ENCODE results near the gene DPH5.
"Not testable (repeated sequence)": the region's sequence is repeated elsewhere in the genome, so short reads cannot be mapped to it uniquely, and the experiment has no call there.

Gene DPH5

GRCh38 chr1:100982793-100983192 lies 42.8 kb downstream of the DPH5 start:
- no peak for DNase-seq

DNA sequence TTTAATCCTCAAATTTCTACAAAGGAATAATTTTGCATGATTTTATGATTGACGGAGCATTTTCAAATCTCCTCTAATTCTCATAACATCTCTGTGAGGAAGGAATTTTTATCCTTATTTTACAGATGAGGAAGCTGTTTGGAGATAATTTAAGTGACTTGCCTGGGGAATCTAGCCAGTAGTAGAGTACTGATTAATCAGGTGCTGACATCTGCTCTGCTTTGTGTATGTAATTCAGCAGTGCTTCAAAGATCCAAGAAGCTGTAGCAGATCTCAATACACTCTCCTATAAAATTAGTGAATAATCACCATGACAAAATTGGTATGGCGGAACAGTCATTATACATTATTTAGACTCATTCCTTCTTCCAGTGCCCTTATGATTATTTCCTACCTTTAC lies 46.0 kb downstream of the DPH5 start:
- DNase-seq = no peak

DNA sequence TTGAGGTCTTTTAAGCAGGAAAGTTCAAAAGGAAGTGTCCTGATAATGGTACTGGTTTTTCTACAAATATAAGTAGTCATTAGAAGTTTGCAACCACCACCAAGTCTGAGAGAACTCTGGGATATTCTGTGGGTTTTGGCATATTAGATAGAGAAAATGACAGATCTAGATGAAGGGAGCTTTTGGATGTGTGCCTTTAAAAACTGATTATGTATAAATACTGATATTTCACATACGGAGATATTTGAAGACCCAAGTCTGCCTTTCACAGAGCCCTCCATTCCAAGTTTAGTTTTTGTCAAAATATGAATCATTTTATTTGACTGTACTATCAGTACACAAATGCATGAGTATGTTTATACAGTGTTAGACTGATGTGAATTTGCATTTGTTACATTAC lies 48.6 kb downstream of the DPH5 start:
- no peak for DNase-seq

- no peak for DNase-seq
Observed at GRCh38 chr1:100972185-100972584, 53.4 kb downstream of the DPH5 start.

GRCh38 chr1:100971021-100971420 lies 54.6 kb downstream of the DPH5 start:
- no peak for DNase-seq

- no peak for DNase-seq
Observed at GRCh38 chr1:100969327-100969726, 56.3 kb downstream of the DPH5 start.

GRCh38 chr1:100968621-100969020 lies 57.0 kb downstream of the DPH5 start:
- DNase-seq = no peak

GRCh38 chr1:100960098-100960497 lies 65.5 kb downstream of the DPH5 start:
- no peak for DNase-seq

GRCh38 chr1:100959502-100960060 lies 66.0 kb downstream of the DPH5 start:
- DNase-seq = no peak

DNA sequence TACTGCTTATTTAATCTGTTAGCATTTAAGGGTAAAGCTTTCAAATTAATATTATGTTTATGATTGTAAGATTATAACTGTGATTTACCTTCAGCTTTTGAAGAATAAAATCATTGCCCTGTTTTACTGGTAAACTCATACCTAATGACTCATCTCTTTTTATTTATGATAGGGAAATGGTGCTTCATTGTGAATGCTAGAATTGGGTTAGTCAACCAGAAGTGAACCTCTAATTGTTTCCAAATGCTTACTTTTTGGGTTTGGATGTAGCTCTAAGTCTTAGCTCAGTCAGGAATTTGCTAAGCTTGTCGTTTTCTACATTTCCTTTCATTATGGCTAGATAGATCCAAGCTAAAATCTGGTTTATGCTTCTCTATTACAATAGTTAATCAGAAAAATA lies 70.3 kb downstream of the DPH5 start:
- DNase-seq = no peak

GRCh38 chr1:100953960-100954730 lies 71.4 kb downstream of the DPH5 start:
- no peak for DNase-seq

GRCh38 chr1:100952970-100953369 lies 72.6 kb downstream of the DPH5 start:
- DNase-seq = not testable (repeated sequence)

DNA sequence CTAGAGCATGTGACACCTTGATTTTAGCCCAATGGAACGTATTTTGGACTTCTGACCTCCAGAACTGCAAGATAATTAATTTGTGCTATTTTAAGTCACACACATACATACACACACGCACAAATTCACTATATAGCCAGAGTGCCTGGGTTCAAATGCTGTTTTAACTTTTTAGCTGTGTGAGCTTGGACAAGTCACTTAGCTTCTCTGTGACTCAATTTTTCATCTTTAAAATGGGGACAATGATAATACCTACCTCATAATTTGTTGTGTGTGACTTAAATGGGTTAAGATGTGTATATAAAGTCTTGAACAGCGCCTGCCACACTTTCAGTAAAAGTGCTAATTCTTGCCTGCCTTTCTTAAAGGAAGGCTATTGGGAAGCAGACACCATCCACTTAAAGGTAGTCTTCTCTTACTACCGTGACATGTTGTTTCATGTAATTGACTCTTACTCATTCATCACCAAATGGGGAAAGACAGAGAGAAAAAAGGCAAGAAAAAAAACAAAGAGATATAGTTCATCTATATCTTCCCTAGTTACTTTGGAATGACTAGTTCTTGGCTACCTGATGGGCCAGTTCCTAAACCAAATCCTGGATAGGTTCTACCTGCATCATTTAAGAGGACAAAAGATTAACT lies 73.4 kb downstream of the DPH5 start:
- no peak for DNase-seq

GRCh38 chr1:100950781-100951180 lies 74.8 kb downstream of the DPH5 start:
- DNase-seq = no peak

- no peak for DNase-seq
Observed at GRCh38 chr1:100950337-100950736, 75.2 kb downstream of the DPH5 start.

DNA sequence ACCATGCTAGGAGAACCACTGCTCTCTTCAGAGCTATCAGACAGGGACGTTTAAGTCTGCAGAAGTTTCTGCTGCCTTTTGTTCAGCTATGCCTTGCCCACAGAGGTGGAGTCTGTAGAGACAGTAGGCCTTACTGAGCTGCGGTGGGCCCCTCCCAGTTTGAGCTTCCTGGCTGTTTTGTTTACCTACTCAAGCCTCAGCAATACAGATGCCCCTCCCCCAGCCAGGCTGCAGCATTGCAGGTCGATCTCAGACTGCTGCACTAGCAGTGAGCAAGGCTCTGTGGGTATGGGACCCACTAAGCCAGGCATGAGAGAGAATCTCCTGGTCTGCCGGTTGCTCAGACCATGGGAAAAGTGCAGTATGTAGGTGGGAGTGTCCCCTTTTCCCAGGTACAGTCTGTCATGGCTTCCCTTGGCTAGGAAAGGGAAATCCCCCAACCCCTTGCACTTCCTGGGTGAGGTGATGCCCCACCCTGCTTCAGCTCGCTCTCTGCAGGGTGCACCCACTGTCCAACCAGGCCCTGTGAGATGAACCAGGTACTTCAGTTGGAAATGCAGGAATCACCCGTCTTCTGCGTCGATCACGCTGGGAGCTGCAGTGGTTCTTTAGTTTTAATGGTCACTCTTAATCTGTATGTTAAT lies 75.9 kb downstream of the DPH5 start:
- peak; percentile 33 to 46 for DNase-seq

DNA sequence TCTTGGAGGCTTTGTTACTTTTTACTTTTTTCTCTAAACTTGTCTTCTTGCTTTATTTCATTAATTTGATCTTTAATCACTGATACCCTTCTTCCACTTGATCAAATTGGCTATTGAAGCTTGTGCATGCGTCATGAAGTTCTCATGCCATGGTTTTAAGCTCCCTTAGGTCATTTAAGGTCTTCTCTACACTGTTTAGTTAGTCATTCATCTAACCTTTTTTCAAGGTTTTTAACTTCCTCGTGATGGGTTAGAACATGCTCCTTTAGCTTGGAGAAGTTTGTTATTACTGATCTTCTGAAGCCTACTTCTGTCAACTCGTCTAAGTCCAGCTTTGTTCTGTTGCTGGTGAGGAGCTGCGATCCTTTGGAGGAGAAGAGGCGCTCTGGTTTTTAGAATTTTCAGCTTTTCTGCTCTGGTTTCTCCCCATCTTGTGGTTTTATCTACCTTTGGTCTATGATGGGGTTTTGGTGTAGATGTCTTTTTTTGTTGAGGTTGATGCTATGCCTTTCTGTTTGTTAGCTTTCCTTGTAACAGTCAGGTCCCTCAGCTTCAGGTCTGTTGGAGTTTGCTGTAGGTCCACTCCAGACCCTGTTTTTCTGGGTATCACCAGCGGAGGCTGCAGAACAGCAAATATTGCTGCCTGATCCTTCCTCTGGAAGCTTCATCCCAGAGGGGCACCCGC lies 76.7 kb downstream of the DPH5 start:
- DNase-seq = not testable (repeated sequence)

- not testable (repeated sequence) for DNase-seq
Observed at GRCh38 chr1:100947816-100948215, 77.8 kb downstream of the DPH5 start.

DNA sequence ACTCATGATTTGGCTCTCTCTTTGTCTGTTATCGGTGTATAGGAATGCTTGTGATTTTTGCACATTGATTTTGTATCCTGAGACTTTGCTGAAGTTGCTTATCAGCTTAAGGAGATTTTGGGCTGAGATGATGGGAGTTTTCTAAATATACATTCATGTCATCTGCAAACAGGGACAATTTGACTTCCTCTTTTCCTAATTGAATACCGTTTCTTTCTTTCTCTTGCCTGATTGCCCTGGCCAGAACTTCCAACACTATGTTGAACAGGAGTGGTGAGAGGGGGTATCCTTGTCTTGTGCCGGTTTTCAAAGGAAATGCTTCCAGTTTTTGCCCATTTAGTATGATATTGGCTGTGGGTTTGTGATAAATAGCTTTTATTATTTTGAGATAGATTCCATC lies 79.5 kb downstream of the DPH5 start:
- DNase-seq = not testable (repeated sequence)

DNA sequence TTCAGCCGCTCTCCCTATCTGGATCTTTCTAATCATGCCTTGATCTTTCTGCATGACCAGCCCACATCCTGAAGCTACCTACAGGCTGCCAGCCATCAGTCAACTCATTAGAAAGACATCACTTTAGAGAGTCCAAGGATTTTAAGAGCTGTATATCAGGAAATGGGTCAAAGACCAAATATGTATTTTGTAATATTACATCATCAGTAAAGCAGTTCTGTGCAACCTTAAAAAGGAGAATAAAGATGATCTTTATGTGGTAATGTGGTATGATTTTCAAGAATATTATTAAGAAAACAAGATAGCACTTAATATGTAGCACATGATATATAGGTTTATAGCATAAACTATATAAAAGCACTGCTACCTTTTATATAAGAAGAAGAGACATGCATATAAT lies 82.1 kb downstream of the DPH5 start:
- DNase-seq = no peak

- no peak for DNase-seq
Observed at GRCh38 chr1:100942304-100943046, 83.1 kb downstream of the DPH5 start.

- no peak for DNase-seq
Observed at GRCh38 chr1:100941580-100942216, 83.9 kb downstream of the DPH5 start.
